GM23338 (cell line): Measurements from ENCODE around the gene BANK1. TPM values are rescaled to one million over a fixed set of nuclear protein-coding genes. Genes with fewer than 3 reads are reported as not detected.

ENCODE experiments used
- ATAC-seq: fragments of 200-7000 bp; cut with Tn5 transposase; 3 replicates; pipeline ENCODE4 v1.9.1; 2020
- DNase-seq: peaks from one replicate; pipeline ENCODE4 v3.0.0-alpha.2; 2015; ENCODE audit warnings: low spot score
- H2AFZ ChIP-seq: fragments of 200-600 bp; sonication (generic); 2 replicates; pipeline ENCODE4 v1.8.0; 2016; ENCODE audit warnings: antibody characterized with exemption, mild to moderate bottlenecking, moderate library complexity
- H3F3A ChIP-seq: fragments of 200-600 bp; sonication (generic); replicated peaks from 2 replicates; pipeline ENCODE4 v1.8.0; 2017; ENCODE audit warnings: antibody characterized with exemption, mixed run types, low read depth
- H3K27ac ChIP-seq: fragments of 200-600 bp; sonication (generic); 2 replicates; pipeline ENCODE4 v1.6.1; 2016; ENCODE audit warnings: low read depth
- H3K27me3 ChIP-seq: fragments of 200-600 bp; sonication (generic); 2 replicates; pipeline ENCODE4 v1.8.0; 2016; ENCODE audit warnings: mild to moderate bottlenecking, mixed run types, moderate library complexity; ENCODE audit not compliant: insufficient read depth
- H3K36me3 ChIP-seq: fragments of 200-600 bp; sonication (generic); 2 replicates; pipeline ENCODE4 v1.8.0; 2016; ENCODE audit warnings: mild to moderate bottlenecking; ENCODE audit not compliant: insufficient read depth
- H3K4me1 ChIP-seq: fragments of 200-600 bp; sonication (generic); 2 replicates; pipeline ENCODE4 v1.8.0; 2016; ENCODE audit warnings: mild to moderate bottlenecking, moderate library complexity; ENCODE audit not compliant: insufficient read depth
- H3K4me2 ChIP-seq: fragments of 200-600 bp; sonication (generic); 2 replicates; pipeline ENCODE4 v1.7.1; 2017; ENCODE audit warnings: mixed run types
- H3K4me3 ChIP-seq: fragments of 200-600 bp; sonication (generic); 2 replicates; pipeline ENCODE4 v1.6.1; 2016; ENCODE audit warnings: mixed run types
- H3K79me2 ChIP-seq: fragments of 200-600 bp; sonication (generic); replicated peaks from 2 replicates; pipeline ENCODE4 v1.8.0; 2017; ENCODE audit warnings: mild to moderate bottlenecking; ENCODE audit not compliant: insufficient read depth
- H3K9me2 ChIP-seq: fragments of 200-600 bp; sonication (generic); 2 replicates; pipeline ENCODE4 v1.8.0; 2017; ENCODE audit not compliant: insufficient read depth
- H4K20me1 ChIP-seq: fragments of 200-600 bp; sonication (generic); replicated peaks from 2 replicates; pipeline ENCODE4 v1.8.0; 2017; ENCODE audit warnings: mild to moderate bottlenecking; ENCODE audit not compliant: insufficient read depth
- H3K27ac Mint-ChIP-seq: 2 replicates; pipeline ENCODE4 v1.8.0; 2020; ENCODE audit warnings: inconsistent platforms, mild to moderate bottlenecking, moderate library complexity, mixed read lengths
- H3K27me3 Mint-ChIP-seq: 3 replicates; pipeline ENCODE4 v1.8.0; 2022; ENCODE audit warnings: low read depth, mild to moderate bottlenecking, moderate library complexity, mixed read lengths, inconsistent platforms; ENCODE audit not compliant: insufficient read depth, poor library complexity
- H3K36me3 Mint-ChIP-seq: 3 replicates; pipeline ENCODE4 v1.8.0; 2021; ENCODE audit warnings: low read depth, mild to moderate bottlenecking, inconsistent platforms, moderate library complexity, mixed read lengths
- H3K4me1 Mint-ChIP-seq: 3 replicates; pipeline ENCODE4 v1.8.0; 2020; ENCODE audit warnings: mild to moderate bottlenecking, inconsistent platforms, mixed read lengths
- H3K4me3 Mint-ChIP-seq: 3 replicates; pipeline ENCODE4 v1.8.0; 2021; ENCODE audit warnings: moderate library complexity, mild to moderate bottlenecking, inconsistent platforms, mixed read lengths
- H3K9me3 Mint-ChIP-seq: 3 replicates; pipeline ENCODE4 v1.8.0; 2020; ENCODE audit warnings: moderate library complexity, mild to moderate bottlenecking, inconsistent platforms, mixed read lengths
- CREB1 ChIP-seq: fragments of 250-450 bp; sonication (Bioruptor Pico); IDR thresholded peaks from 2 replicates; pipeline ENCODE4 v1.5.0; 2020; ENCODE audit warnings: low read depth, mild to moderate bottlenecking, moderate library complexity
- ETS1 ChIP-seq: IDR thresholded peaks from 2 replicates; pipeline ENCODE4 v1.6.1; 2016; ENCODE audit warnings: antibody characterized with exemption
- EZH2 ChIP-seq: fragments of 200-600 bp; sonication (generic); IDR thresholded peaks from one replicate; pipeline ENCODE4 v1.8.0; 2017; ENCODE audit warnings: antibody characterized with exemption, mild to moderate bottlenecking, low read depth; ENCODE audit not compliant: unreplicated experiment
- EZH2phosphoT487 ChIP-seq: fragments of 200-600 bp; sonication (generic); IDR thresholded peaks from one replicate; pipeline ENCODE4 v1.8.1; 2018; ENCODE audit warnings: antibody characterized with exemption; ENCODE audit not compliant: unreplicated experiment
- JUNB ChIP-seq: IDR thresholded peaks from one replicate; pipeline ENCODE4 v1.6.1; 2016; ENCODE audit warnings: antibody characterized with exemption; ENCODE audit not compliant: unreplicated experiment
- NANOG ChIP-seq: IDR thresholded peaks from 2 replicates; pipeline ENCODE4 v1.6.1; 2016; ENCODE audit warnings: antibody characterized with exemption, borderline replicate concordance
- POLR2AphosphoS5 ChIP-seq: IDR thresholded peaks from 2 replicates; pipeline ENCODE4 v1.6.1; 2016; ENCODE audit warnings: antibody characterized with exemption, low read depth
- REST ChIP-seq: IDR thresholded peaks from one replicate; pipeline ENCODE4 v1.6.1; 2018; ENCODE audit warnings: antibody characterized with exemption; ENCODE audit not compliant: unreplicated experiment
- STAT1 ChIP-seq: IDR thresholded peaks from one replicate; pipeline ENCODE4 v1.6.1; 2016; ENCODE audit warnings: antibody characterized with exemption; ENCODE audit not compliant: unreplicated experiment
- ZNF114 ChIP-seq: fragments of 250-450 bp; sonication (Bioruptor Pico); IDR thresholded peaks from 2 replicates; pipeline ENCODE4 v1.5.0; 2020; ENCODE audit warnings: mild to moderate bottlenecking, moderate library complexity
- ZNF331 ChIP-seq: fragments of 250-450 bp; sonication (Bioruptor Pico); IDR thresholded peaks from 2 replicates; pipeline ENCODE4 v1.5.0; 2020; ENCODE audit warnings: low read depth, mild to moderate bottlenecking, moderate library complexity
- polyA plus RNA-seq: library from polyadenylated mRNA; unstranded; fragments of >200 nt; fragmentation: Nextera tagmentation; extraction: Ambion mirVana; gene quantifications from 2 replicates; pipeline ENCODE4 v1.2.1, GENCODE V29; 2016
- total RNA-seq: library from RNA; depleted of rRNA; stranded (reverse); fragments of >200 nt; shearing (Covaris generic); gene quantifications from 2 replicates; pipeline ENCODE4 v1.2.3, GENCODE V29; 2014

The BANK1 gene
- total and polyA plus RNA-seq, 2 experiments from 2014 or later, result 0.86 to 0.87 TPM

GRCh38 chr4:101853028-101853427 lies 62.5 kb downstream of the BANK1 start:
- no peak for TF ChIP-seq EZH2
- TF ChIP-seq NANOG, result no peak
- no peak for TF ChIP-seq EZH2phosphoT487
- TF ChIP-seq ZNF331 (CRISPR knock-in tag), result no peak
- TF ChIP-seq ZNF114 (CRISPR knock-in tag), result no peak
- no peak for TF ChIP-seq CREB1 (CRISPR knock-in tag)
- TF ChIP-seq POLR2AphosphoS5, result no peak
- no peak for TF ChIP-seq REST
- H3K4me1 Mint-ChIP-seq, result peaks cover 5% of the 10 kb centered on the region
- DNase-seq (no peak), ATAC-seq (no peak)
- no peaks in the 10 kb centered on the region for H3K36me3 Mint-ChIP-seq
- Histone ChIP-seq H3F3A (no peaks in the 10 kb centered on the region), H3K4me1 (no peaks in the 10 kb centered on the region), H3K4me3 (no peak overlapping the region), H3K4me2 (no peak overlapping the region), H4K20me1 (no peaks in the 10 kb centered on the region), H3K27me3 (no peaks in the 10 kb centered on the region), H2AFZ (no peak overlapping the region; the same call in 1 of the 2 replicates), H3K36me3 (no peaks in the 10 kb centered on the region), H3K79me2 (no peaks in the 10 kb centered on the region), H3K9me2 (no peaks in the 10 kb centered on the region), H3K27ac (no peak overlapping the region)
- no peak overlapping the region for H3K27ac Mint-ChIP-seq
- no peaks in the 10 kb centered on the region for H3K9me3 Mint-ChIP-seq
- H3K27me3 Mint-ChIP-seq, result peaks cover 1% of the 10 kb centered on the region
- H3K4me3 Mint-ChIP-seq, result no peak overlapping the region

GRCh38 chr4:101853691-101854090 lies 63.2 kb downstream of the BANK1 start:
- Mint-ChIP-seq H3K36me3 (no peaks in the 10 kb centered on the region), H3K4me1 (peaks cover 5% of the 10 kb centered on the region), H3K27ac (no peak overlapping the region), H3K27me3 (no peaks in the 10 kb centered on the region), H3K9me3 (no peaks in the 10 kb centered on the region), H3K4me3 (no peak overlapping the region)
- no peaks in the 10 kb centered on the region for H3K36me3 ChIP-seq
- TF ChIP-seq ZNF114 (CRISPR knock-in tag) (no peak), ETS1 (no peak), EZH2 (no peak), EZH2phosphoT487 (no peak), POLR2AphosphoS5 (no peak), ZNF331 (CRISPR knock-in tag) (no peak), JUNB (no peak), STAT1 (no peak)
- no peaks in the 10 kb centered on the region for H3K4me1 ChIP-seq
- no peak overlapping the region for H3K27ac ChIP-seq
- no peaks in the 10 kb centered on the region for H4K20me1 ChIP-seq
- H3K9me2 ChIP-seq, result no peaks in the 10 kb centered on the region
- H3K4me3 ChIP-seq, result no peak overlapping the region
- no peaks in the 10 kb centered on the region for H3K79me2 ChIP-seq
- DNase-seq, result no peak
- H3K4me2 ChIP-seq, result no peak overlapping the region
- ATAC-seq, result no peak
- H2AFZ ChIP-seq, result no peak overlapping the region; the same call in 1 of the 2 replicates
- no peaks in the 10 kb centered on the region for H3K27me3 ChIP-seq
- H3F3A ChIP-seq, result no peaks in the 10 kb centered on the region
